BJ (cell line): Measurements from ENCODE around the gene VSIG2. TPM values are rescaled to one million over a fixed set of nuclear protein-coding genes. Genes with fewer than 3 reads are reported as not detected.

Experiments
- CTCF ChIA-PET: fragments of 350-600 bp; formaldehyde crosslinking; extraction: SDS; loops from one replicate; lab custom pipeline; 2021; ENCODE audit warnings: antibody characterized with exemption, inconsistent platforms; lab: Yijun Ruan, JAX
- POLR2A ChIA-PET: fragments of 300-600 bp; sonication (Branson Sonifier 250); formaldehyde crosslinking; extraction: SDS; loops from one replicate; lab custom pipeline; 2021; ENCODE audit warnings: antibody characterized with exemption; lab: Charles Lee
- DNase-seq: peaks from one replicate; pipeline ENCODE4 v3.0.0-alpha.2; 2011; ENCODE audit warnings: low read depth
- H3K27me3 ChIP-seq: 2 replicates; pipeline ENCODE4 v1.6.0; 2011; ENCODE audit warnings: low read length; ENCODE audit not compliant: control insufficient read depth, insufficient read depth
- H3K36me3 ChIP-seq: 2 replicates; pipeline ENCODE4 v1.5.1; 2011; ENCODE audit warnings: low read length; ENCODE audit not compliant: control insufficient read depth, insufficient read depth
- H3K4me3 ChIP-seq: 2 replicates; pipeline ENCODE4 v1.5.1; 2011; ENCODE audit warnings: low read depth, mild to moderate bottlenecking, control low read depth, low read length
- CTCF ChIP-seq: IDR thresholded peaks from 2 replicates; pipeline ENCODE4 v1.5.1; 2011; ENCODE audit warnings: low read depth, mild to moderate bottlenecking, control low read depth, inconsistent platforms, low read length, moderate library complexity; ENCODE audit not compliant: insufficient read depth
- polyA plus RNA-seq: library from polyadenylated mRNA; depleted of rRNA; stranded (reverse); fragments of >200 nt; gene quantifications from 2 replicates; pipeline ENCODE4 v1.2.3, GENCODE V29; 2011

Gene VSIG2
- polyA plus RNA-seq, 1 experiment = not detected

DNA sequence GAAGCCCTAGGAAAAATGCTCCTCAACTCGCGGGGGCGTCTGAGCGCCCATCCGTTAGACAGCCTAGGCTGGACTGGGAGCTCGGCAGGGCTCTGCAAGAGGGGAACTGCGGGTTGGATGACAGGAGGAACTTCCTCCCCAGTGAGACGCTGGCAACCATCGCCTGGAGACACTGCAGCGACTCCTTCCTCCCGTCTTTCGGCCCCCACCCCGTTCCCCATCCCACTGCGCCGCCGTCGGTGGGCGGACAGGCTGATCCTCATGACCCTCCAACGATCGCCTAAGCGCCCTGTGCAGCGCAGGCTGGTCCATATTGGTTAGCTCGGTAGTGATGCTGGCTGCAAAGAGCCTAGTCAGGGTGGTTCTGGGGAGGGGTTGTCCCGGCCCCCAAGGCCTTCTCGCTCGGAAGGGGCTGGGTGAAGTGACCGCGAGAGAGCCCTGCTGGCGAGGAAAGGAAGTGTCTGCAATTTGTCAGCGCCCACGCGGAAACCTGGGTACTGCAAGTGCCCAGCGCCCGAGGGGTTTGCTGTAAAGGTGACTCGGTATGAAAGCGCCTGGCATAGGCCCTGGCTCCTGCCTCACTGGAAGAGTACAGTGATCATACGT, 11.7 kb downstream of the VSIG2 start:
- DNase-seq = no peak
- CTCF ChIA-PET = interaction anchor here (0.6 to 1.9 kb wide), 10 partner anchors 10 to 196 kb away, joined by 3 to 5 read pairs (median 4); partner anchors contain the start of gene HEPACAM
- POLR2A ChIA-PET = no interaction called here
- no peaks in the 10 kb centered on the region for H3K36me3 ChIP-seq
- peak overlapping the region; percentile 48 for H3K4me3 ChIP-seq
- H3K27me3 ChIP-seq = peaks cover 34% of the 10 kb centered on the region
- TF ChIP-seq CTCF = peak; percentile 62

DNA sequence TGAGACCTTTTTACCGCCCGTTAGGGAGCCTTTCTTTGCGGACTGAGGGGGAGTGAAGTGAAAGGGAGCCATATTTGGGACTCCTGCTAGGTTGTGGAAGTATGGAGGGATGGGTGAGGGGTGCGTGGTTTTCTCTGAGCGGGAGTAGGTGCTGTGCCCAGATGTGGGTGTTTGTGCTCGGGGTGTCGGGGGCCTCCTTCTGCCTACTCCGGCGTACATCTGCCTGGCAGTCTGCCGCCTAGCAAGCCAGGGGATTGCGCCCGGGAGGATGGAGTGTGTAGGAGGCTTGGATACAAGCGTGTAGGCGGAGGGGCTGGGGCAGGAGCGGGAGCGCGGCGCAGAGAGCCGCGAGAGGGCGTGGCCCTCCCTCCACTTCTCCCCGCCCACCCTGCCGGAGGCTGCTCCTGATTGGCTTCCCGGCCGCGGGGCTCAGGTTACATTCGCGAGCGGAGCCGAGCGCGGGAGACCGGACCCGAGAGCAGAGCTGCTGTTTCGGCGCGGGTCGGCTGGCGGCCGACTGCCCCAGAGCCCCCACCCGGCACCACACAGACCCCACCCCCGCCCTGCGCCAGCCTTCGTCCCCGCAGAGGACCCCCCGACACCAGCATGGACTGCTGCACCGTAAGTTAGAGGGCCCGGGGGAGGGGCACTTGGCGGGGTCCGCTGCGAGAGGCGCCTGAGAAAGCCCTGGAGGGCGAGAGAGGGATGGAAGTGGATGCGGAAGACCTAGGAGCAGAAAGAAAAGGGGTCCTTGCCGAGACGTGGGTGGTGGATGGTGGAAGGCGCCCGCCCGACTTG, 12.4 kb downstream of the VSIG2 start, which contains the start of gene NRGN:
Gene NRGN (plus strand): TSS at position 464 of the 798 bp plus-strand sequence. CDS start 143 bp downstream, at position 607.
- Histone ChIP-seq H3K4me3 (peak within 1 kb of the TSS; percentile 48), H3K36me3 (no peaks in the 10 kb centered on the region), H3K27me3 (peaks cover 28% of the 10 kb centered on the region)
- POLR2A ChIA-PET = no interaction called here
- peak; percentile 25 for DNase-seq
- no peak for TF ChIP-seq CTCF
- CTCF ChIA-PET = interaction anchor here (1.0 to 1.9 kb wide), 7 partner anchors 9 to 128 kb away, joined by 3 to 9 read pairs (median 4); no protein-coding TSS in a partner anchor

DNA sequence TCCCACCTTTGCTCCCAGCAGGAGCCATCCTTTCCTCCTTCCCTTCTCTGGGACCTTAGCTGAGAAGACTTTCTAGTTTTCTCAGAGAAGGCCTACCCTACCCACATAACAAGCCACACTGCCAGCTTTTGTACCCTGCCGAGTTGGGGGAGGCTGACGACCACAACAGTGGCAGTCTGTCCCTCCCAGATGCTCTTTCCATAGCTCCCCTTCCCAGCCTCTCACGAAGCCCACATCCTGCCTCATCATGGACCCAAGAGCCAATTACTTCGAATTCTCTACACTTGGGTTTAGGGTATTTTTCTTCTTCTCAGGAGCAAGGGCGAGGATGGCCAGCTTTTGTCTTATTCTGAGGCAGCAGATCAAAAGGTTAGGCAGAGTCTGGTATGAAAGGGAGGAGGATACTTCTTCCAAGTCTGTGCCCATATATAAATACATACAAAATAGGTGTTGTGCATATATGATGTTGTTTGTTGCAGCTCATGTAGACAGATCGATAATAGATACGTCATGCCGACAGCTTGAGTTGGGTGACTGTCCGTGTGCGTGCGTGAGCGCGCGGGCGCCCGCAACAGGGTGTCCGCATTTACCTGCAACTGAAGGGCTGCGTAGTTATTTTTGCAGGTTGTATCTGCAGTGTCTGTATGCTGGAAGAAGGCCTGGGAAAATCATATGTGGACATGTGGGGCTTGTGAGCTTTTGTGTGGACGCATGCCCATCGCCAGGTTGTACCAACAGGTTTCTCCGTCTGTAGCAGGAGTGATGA, 13.2 kb downstream of the VSIG2 start:
- DNase-seq = no peak
- CTCF ChIA-PET = interaction anchor here (0.8 to 1.9 kb wide), 4 partner anchors 20 to 70 kb away, joined by 3 to 9 read pairs (median 4); no protein-coding TSS in a partner anchor
- POLR2A ChIA-PET = no interaction called here

GRCh38 chr11:124737638-124738305, 14.3 kb downstream of the VSIG2 start:
- H3K4me3 ChIP-seq = no peak overlapping the region
- ChIA-PET POLR2A (no interaction called here), CTCF (interaction anchor here (1.1 to 1.4 kb wide), 3 partner anchors 9 to 69 kb away, joined by 3 to 9 read pairs (median 4); no protein-coding TSS in a partner anchor)
- DNase-seq = no peak
- no peak for TF ChIP-seq CTCF
- H3K27me3 ChIP-seq = peaks cover 30% of the 10 kb centered on the region
- no peaks in the 10 kb centered on the region for H3K36me3 ChIP-seq

More for the DNA sequence above, 13.2 kb downstream of the VSIG2 start:
- TF ChIP-seq CTCF = no peak
- no peaks in the 10 kb centered on the region for H3K36me3 ChIP-seq
- peaks cover 30% of the 10 kb centered on the region for H3K27me3 ChIP-seq
- no peak overlapping the region for H3K4me3 ChIP-seq
